ENCODE measurements around the gene NEURL1B.

- TF ChIP-seq, protein P1, sequence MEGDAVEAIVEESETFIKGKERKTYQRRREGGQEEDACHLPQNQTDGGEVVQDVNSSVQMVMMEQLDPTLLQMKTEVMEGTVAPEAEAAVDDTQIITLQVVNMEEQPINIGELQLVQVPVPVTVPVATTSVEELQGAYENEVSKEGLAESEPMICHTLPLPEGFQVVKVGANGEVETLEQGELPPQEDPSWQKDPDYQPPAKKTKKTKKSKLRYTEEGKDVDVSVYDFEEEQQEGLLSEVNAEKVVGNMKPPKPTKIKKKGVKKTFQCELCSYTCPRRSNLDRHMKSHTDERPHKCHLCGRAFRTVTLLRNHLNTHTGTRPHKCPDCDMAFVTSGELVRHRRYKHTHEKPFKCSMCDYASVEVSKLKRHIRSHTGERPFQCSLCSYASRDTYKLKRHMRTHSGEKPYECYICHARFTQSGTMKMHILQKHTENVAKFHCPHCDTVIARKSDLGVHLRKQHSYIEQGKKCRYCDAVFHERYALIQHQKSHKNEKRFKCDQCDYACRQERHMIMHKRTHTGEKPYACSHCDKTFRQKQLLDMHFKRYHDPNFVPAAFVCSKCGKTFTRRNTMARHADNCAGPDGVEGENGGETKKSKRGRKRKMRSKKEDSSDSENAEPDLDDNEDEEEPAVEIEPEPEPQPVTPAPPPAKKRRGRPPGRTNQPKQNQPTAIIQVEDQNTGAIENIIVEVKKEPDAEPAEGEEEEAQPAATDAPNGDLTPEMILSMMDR (conservative IDR thresholded peaks at IDR 0.05; ENCODE audit: low read length): peak; percentile 84
- no peak for TF ChIP-seq EZH2phosphoT487 (IDR thresholded peaks at IDR 0.05; ENCODE audit: borderline replicate concordance, low read depth, low read length)
Measured at GRCh38 chr5:172714491-172715420, 73.7 kb downstream of the NEURL1B start.
